ENCODE results near the gene SEPHS2. TPM values are rescaled to one million over a fixed set of nuclear protein-coding genes. Genes with fewer than 3 reads are reported as not detected.
"Not testable (repeated sequence)": the region's sequence is repeated elsewhere in the genome, so short reads cannot be mapped to it uniquely, and the experiment has no call there.

Gene SEPHS2
- polyA plus RNA-seq, 1 donor from 2014 or later = 64.0 TPM

DNA sequence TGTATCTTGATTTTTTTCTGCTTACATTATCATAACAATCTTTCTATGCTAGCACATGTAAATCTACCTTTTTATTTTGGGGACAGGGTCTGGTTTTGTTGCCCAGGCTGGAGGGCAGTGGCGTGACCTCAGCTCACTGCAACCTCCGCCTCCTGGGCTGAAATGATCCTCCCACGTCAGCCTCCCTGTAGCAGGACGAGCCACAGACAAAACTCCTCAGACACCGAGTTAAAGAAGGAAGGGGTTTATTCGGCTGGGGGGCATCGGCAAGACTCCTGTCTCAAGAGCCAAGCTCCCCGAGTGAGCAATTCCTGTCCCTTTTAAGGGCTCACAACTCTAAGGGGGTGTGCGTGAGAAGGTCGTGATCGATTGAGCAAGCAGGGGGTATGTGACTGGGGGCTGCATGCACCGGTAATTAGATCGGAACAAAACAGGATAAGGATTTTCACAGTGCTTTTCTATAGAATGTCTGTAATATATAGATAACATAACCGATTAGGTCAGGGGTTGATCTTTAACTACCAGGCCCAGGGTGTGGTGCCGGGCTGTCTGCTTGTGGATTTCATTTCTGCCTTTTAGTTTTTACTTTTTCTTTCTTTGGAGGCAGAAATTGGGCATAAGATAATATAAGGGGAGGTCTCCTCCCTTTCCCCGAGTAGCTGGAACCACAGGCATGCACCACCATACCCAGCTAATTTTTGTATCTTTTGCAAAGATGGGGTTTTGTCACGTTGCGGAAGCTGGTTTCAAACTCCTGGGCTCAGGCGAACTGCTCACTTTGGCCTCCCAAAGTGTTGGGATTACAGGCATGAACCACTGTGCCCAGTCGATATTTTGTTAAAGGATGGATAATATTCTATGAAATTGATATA is 7.3 kb upstream of the SEPHS2 start:
- Mint-ChIP-seq H3K27ac (peak overlapping the region in 2 of 3 donors; percentile 43 to 49), H3K4me1 (peaks cover 23 to 36% (median 27%) of the 10 kb centered on the region in 3 donors)
- not testable (repeated sequence) for H3K9me3 Mint-ChIP-seq, H3K27me3 Mint-ChIP-seq, H3K4me3 Mint-ChIP-seq, H3K36me3 Mint-ChIP-seq

DNA sequence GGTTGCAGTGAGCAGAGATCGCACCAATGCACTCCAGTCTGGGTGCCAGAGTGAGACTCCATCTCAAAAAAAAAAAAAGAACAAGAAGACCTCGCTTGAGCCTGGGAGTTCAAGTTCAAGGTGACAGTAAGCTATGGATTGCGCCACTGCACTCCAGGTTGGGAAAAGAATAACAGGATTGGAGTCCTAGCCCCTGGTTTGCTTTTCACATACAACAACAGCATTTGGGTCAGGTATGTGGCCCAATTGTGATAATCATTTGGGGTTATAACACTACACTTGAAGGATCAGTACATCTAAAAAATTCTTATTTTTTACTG is 3.4 kb upstream of the SEPHS2 start:
- Mint-ChIP-seq H3K4me1 (peaks cover 18 to 29% (median 29%) of the 10 kb centered on the region in 3 donors), H3K4me3 (no peak overlapping the region), H3K27me3 (no peaks in the 10 kb centered on the region), H3K36me3 (peaks cover 4% of the 10 kb centered on the region), H3K27ac (no peak overlapping the region), H3K9me3 (no peaks in the 10 kb centered on the region)

DNA sequence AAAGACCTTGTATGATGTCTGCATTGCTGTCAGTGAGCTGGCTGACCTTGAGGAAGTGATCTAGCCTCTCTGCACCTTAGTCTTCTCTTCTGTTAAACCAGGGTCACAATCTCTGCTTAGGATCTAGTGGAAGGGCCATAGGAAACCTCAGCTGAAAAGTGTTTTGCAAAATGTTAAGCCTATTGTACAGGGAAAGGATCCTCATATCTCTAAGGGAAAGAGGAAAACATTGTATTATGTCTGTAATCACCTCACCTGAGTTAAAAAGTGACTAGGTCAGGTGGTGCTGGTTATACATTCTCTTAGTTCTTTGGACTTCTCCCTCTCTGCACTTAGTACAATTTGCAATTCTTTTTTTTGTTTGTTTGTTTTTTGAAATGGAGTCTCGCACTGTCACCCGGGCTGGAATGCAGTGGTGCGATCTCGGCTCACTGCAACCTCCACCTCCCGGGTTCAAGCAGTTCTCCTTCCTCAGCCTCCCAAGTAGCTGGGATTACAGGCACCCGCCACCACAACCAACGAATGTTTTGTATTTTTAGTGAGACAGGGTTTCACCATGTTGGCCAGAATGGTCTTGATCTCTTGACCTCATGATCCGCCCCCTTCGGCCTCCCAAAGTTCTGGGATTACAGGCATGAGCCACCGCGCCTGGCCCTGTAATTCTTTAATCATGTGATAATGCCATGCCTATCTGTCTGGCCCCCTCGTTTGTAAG is 2.0 kb upstream of the SEPHS2 start:
- no peak overlapping the region for H3K27ac Mint-ChIP-seq
- H3K27me3 Mint-ChIP-seq = no peaks in the 10 kb centered on the region
- peak overlapping the region in 3 of 4 donors; percentile 44 to 96 (median 73) for H3K4me3 Mint-ChIP-seq
- peaks cover 28 to 39% (median 35%) of the 10 kb centered on the region in 3 donors for H3K4me1 Mint-ChIP-seq
- H3K36me3 Mint-ChIP-seq = peaks cover 10% of the 10 kb centered on the region
- peaks cover 0 to 2% (median 0%) of the 10 kb centered on the region in 3 donors for H3K9me3 Mint-ChIP-seq

- Mint-ChIP-seq H3K9me3 (peaks cover 0 to 2% (median 0%) of the 10 kb centered on the region in 3 donors), H3K4me1 (peaks cover 24 to 37% (median 27%) of the 10 kb centered on the region in 3 donors), H3K4me3 (peak overlapping the region; percentile 94 to 99 (median 98)), H3K27ac (peak overlapping the region; percentile 92 to 98 (median 97)), H3K27me3 (no peaks in the 10 kb centered on the region), H3K36me3 (peaks cover 12% of the 10 kb centered on the region)
Observed at GRCh38 chr16:30446203-30446595, 525 bp upstream of the SEPHS2 start.

DNA sequence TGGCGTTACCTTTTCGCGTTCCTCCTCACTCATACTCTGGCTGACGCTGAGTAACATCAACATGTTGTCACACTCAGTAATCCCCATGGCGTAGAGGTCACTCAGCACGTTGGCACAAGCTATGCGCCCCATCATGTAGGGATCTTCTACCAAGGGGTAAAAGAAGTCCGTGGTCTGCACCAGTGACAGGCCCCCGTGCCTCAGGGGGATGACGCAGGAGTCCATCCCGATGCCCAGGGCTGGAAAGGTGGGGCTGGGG is 596 bp downstream of the SEPHS2 start:
- H3K4me1 Mint-ChIP-seq = peaks cover 22 to 32% (median 26%) of the 10 kb centered on the region in 3 donors
- no peak overlapping the region for H3K27ac Mint-ChIP-seq
- no peaks in the 10 kb centered on the region for H3K27me3 Mint-ChIP-seq
- H3K4me3 Mint-ChIP-seq = peak overlapping the region; percentile 89 to 99 (median 95)
- H3K9me3 Mint-ChIP-seq = peaks cover 0 to 2% (median 0%) of the 10 kb centered on the region in 3 donors
- peaks cover 12% of the 10 kb centered on the region for H3K36me3 Mint-ChIP-seq

- peaks cover 0 to 2% (median 0%) of the 10 kb centered on the region in 3 donors for H3K9me3 Mint-ChIP-seq
- peaks cover 26 to 36% (median 29%) of the 10 kb centered on the region in 3 donors for H3K4me1 Mint-ChIP-seq
- H3K36me3 Mint-ChIP-seq = peaks cover 12% of the 10 kb centered on the region
- peak overlapping the region; percentile 89 to 99 (median 95) for H3K4me3 Mint-ChIP-seq
- no peak overlapping the region for H3K27ac Mint-ChIP-seq
- H3K27me3 Mint-ChIP-seq = no peaks in the 10 kb centered on the region
Observed at GRCh38 chr16:30444231-30445148, 1.2 kb downstream of the SEPHS2 start.

DNA sequence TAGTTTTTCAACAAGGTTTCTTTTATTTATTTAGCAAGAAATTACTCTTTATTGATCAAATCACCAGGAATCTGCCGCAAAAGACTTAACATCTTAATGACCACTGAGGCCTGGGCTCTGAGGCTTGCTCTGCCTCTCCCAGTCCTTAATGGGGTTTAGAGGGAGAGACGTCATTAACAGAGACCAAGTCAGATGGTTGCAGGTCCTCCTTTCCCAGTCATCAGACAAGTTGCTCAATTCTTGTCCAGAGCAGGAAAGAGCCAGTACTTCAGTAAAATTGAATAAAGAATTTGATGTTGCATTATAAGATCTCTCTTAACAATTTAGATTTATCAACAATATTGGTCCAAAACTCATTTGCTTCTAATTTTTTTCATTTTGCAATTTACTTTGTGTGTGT is 2.0 kb downstream of the SEPHS2 start:
- Mint-ChIP-seq H3K36me3 (peaks cover 12% of the 10 kb centered on the region), H3K27ac (no peak overlapping the region), H3K27me3 (no peaks in the 10 kb centered on the region), H3K9me3 (peaks cover 0 to 2% (median 0%) of the 10 kb centered on the region in 3 donors), H3K4me1 (peaks cover 31 to 42% (median 34%) of the 10 kb centered on the region in 3 donors), H3K4me3 (peak overlapping the region; percentile 26 to 99 (median 92))

GRCh38 chr16:30439720-30440348 is 5.8 kb downstream of the SEPHS2 start:
- Mint-ChIP-seq H3K27ac (peak overlapping the region in 1 of 3 donors; percentile 39), H3K4me3 (peak overlapping the region in 3 of 4 donors; percentile 38 to 89 (median 72)), H3K9me3 (peaks cover 0 to 2% (median 0%) of the 10 kb centered on the region in 3 donors), H3K4me1 (peaks cover 25 to 33% (median 28%) of the 10 kb centered on the region in 3 donors), H3K27me3 (no peaks in the 10 kb centered on the region), H3K36me3 (peaks cover 8% of the 10 kb centered on the region)

GRCh38 chr16:30438835-30439234 is 6.8 kb downstream of the SEPHS2 start:
- Mint-ChIP-seq H3K27me3 (no peaks in the 10 kb centered on the region), H3K4me1 (peaks cover 21 to 28% (median 27%) of the 10 kb centered on the region in 3 donors), H3K9me3 (peaks cover 0 to 2% (median 0%) of the 10 kb centered on the region in 3 donors), H3K4me3 (peak overlapping the region; percentile 41 to 89 (median 76)), H3K36me3 (peaks cover 8% of the 10 kb centered on the region), H3K27ac (peak overlapping the region in 2 of 3 donors; percentile 46 to 85)

DNA sequence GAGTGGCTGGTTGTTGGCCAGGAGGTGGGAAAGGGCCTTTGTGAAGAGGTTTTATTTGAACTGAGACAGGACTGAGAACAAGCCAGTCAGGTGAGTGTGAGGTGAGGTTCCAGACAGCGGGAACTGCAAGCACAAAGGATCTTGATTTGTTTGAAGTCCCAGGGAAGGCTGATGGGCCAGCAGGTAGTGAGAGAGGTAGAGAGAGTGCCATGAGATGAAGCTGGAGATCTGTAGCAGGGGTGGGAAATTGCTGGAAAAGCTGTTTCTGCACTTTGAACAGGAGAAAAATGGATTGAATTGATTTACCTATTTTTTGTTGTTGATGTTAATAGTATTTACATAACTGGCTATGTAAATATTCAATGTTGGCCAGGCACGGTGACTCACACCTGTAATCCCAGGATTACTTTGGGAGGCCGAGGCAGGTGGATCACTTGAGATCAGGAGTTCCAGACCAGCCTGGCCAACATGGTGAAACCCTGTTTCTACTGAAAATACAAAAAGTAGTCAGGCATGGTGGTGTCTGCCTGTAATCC is 8.1 kb downstream of the SEPHS2 start:
- Mint-ChIP-seq H3K4me3 (peak overlapping the region in 1 of 4 donors; percentile 52), H3K27me3 (no peaks in the 10 kb centered on the region), H3K36me3 (peaks cover 2% of the 10 kb centered on the region), H3K27ac (peak overlapping the region in 1 of 3 donors; percentile 86), H3K9me3 (no peaks in the 10 kb centered on the region), H3K4me1 (peaks cover 13 to 20% (median 19%) of the 10 kb centered on the region in 3 donors)

DNA sequence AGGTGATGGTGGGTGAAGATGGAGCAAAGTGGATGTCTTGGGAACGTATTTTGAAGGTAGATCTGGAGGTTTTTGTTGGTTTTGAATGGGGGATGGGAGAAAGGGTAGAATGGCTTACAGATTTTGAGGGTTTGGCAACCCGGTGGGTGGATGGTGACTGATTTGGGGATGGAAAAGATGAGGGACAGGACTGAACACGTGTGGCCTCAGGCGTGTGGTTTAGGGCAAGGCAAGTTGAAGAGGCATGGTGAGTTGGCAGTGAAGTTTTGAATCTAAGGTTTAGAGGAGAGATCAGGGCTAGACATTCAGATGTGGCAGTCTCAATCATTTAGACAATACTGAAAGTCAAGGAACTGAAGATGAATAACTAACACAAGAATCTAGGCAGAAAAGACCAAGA is 10.8 kb downstream of the SEPHS2 start:
- Mint-ChIP-seq H3K9me3 (no peaks in the 10 kb centered on the region), H3K36me3 (no peaks in the 10 kb centered on the region), H3K27me3 (no peaks in the 10 kb centered on the region), H3K4me1 (peaks cover 8 to 11% (median 10%) of the 10 kb centered on the region in 3 donors), H3K27ac (peak overlapping the region in 1 of 3 donors; percentile 1), H3K4me3 (peak overlapping the region in 1 of 4 donors; percentile 19)

GRCh38 chr16:30430428-30430970 is 15.2 kb downstream of the SEPHS2 start:
- H3K27me3 Mint-ChIP-seq = no peaks in the 10 kb centered on the region
- no peak overlapping the region for H3K27ac Mint-ChIP-seq
- no peaks in the 10 kb centered on the region for H3K36me3 Mint-ChIP-seq
- no peak overlapping the region for H3K4me3 Mint-ChIP-seq
- H3K4me1 Mint-ChIP-seq = peaks cover 0 to 17% (median 13%) of the 10 kb centered on the region in 3 donors
- H3K9me3 Mint-ChIP-seq = no peaks in the 10 kb centered on the region

GRCh38 chr16:30429678-30430427 is 15.8 kb downstream of the SEPHS2 start, which contains the start of gene DCTPP1:
Gene DCTPP1 (minus strand): TSS chr16:30430030. CDS start chr16:30429980, 50 bp downstream.
- H3K27me3 Mint-ChIP-seq = no peaks in the 10 kb centered on the region
- H3K4me1 Mint-ChIP-seq = peaks cover 0 to 17% (median 13%) of the 10 kb centered on the region in 3 donors
- peak within 1 kb of the TSS in 1 of 4 donors; percentile 47 for H3K4me3 Mint-ChIP-seq
- peaks cover under 1% of the 10 kb centered on the region for H3K36me3 Mint-ChIP-seq
- H3K9me3 Mint-ChIP-seq = no peaks in the 10 kb centered on the region
- no peak within 1 kb of the TSS for H3K27ac Mint-ChIP-seq
